IMR-90 (cell line): ENCODE results near the gene MRPL32.

ENCODE experiments used
- BHLHE40 ChIP-seq: fragments of 150-350 bp; IDR thresholded peaks from 2 replicates; pipeline ENCODE4 v1.6.1; 2016; ENCODE audit warnings: mild to moderate bottlenecking, low read depth, low read length
- CEBPB ChIP-seq: IDR thresholded peaks from 2 replicates; pipeline ENCODE4 v1.6.1; 2012; ENCODE audit warnings: low read depth, low read length, improper control_type of control experiment
- MAZ ChIP-seq: IDR thresholded peaks from 2 replicates; pipeline ENCODE4 v1.6.1; 2012; ENCODE audit warnings: low read depth, mild to moderate bottlenecking, low read length, improper control_type of control experiment, moderate library complexity, borderline replicate concordance
- POLR2A ChIP-seq: IDR thresholded peaks from 2 replicates; pipeline ENCODE4 v1.6.1; 2012; ENCODE audit warnings: mild to moderate bottlenecking, low read depth, low read length
- RAD21 ChIP-seq: IDR thresholded peaks from 2 replicates; pipeline ENCODE4 v1.6.1; 2012; ENCODE audit warnings: low read length, improper control_type of control experiment
- RCOR1 ChIP-seq: IDR thresholded peaks from 2 replicates; pipeline ENCODE4 v1.6.1; 2012; ENCODE audit warnings: mild to moderate bottlenecking, low read length, improper control_type of control experiment; ENCODE audit not compliant: insufficient replicate concordance
- RFX5 ChIP-seq: IDR thresholded peaks from 2 replicates; pipeline ENCODE4 v1.8.0; 2012; ENCODE audit warnings: low read depth, mild to moderate bottlenecking, low read length, moderate library complexity
- TF ChIP-seq, protein P1 (sequence below): conservative IDR thresholded peaks from 2 replicates; pipeline ENCODE4 v1.5.1; 2012; ENCODE audit warnings: mild to moderate bottlenecking, low read depth, low read length, improper control_type of control experiment
- TF ChIP-seq, protein P2 (sequence below): fragments of 150-350 bp; IDR thresholded peaks from 2 replicates; pipeline ENCODE4 v1.6.1; 2016; ENCODE audit warnings: low read depth, mild to moderate bottlenecking, low read length, moderate library complexity, borderline replicate concordance

DNA sequence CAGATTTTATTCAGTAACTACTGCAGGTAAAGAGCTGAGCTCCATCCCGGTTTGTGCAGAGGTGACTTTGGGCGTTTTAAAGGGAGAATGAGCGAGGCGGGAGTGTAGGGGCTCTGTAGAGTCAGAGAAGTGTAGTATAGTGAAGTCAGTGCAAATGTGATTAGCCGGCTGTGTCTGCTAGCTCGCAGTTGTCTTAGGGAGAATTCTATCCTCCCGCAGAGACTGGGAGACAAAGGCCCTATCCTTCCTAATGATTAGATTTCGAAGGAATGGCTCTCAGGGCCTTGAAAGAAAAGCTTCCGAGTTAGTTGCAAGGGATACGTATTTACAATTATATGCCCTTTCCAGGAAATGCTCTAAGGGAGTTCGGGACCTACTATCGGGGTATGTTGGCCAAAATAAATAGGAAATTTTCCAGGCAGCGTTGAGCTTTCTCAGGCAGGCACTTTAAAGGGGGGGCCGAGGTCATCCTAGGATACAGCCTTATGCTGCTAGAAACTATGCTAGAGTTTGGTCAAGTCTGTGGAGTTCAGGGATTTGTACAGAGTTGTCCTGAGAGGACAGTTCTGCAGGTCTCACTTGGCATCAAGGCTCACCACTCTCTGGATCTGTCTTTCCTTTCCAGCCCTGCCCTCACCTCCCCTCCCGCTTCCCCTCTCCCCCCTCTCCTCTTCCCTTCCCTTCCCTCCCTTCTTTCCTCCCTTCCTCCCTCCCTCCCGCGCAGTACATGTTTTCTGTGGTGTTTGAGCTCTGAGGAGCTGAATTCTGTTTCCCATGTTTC lies 825 bp downstream of the MRPL32 start:
- TF ChIP-seq, protein P1, sequence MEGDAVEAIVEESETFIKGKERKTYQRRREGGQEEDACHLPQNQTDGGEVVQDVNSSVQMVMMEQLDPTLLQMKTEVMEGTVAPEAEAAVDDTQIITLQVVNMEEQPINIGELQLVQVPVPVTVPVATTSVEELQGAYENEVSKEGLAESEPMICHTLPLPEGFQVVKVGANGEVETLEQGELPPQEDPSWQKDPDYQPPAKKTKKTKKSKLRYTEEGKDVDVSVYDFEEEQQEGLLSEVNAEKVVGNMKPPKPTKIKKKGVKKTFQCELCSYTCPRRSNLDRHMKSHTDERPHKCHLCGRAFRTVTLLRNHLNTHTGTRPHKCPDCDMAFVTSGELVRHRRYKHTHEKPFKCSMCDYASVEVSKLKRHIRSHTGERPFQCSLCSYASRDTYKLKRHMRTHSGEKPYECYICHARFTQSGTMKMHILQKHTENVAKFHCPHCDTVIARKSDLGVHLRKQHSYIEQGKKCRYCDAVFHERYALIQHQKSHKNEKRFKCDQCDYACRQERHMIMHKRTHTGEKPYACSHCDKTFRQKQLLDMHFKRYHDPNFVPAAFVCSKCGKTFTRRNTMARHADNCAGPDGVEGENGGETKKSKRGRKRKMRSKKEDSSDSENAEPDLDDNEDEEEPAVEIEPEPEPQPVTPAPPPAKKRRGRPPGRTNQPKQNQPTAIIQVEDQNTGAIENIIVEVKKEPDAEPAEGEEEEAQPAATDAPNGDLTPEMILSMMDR = no peak
- TF ChIP-seq RAD21 (no peak), POLR2A (no peak), BHLHE40 (no peak), MAZ (no peak), CEBPB (no peak), RFX5 (no peak), RCOR1 (no peak)
- TF ChIP-seq, protein P2, sequence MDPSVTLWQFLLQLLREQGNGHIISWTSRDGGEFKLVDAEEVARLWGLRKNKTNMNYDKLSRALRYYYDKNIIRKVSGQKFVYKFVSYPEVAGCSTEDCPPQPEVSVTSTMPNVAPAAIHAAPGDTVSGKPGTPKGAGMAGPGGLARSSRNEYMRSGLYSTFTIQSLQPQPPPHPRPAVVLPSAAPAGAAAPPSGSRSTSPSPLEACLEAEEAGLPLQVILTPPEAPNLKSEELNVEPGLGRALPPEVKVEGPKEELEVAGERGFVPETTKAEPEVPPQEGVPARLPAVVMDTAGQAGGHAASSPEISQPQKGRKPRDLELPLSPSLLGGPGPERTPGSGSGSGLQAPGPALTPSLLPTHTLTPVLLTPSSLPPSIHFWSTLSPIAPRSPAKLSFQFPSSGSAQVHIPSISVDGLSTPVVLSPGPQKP = no peak
